Cortex of kidney (tissue), 1 donor: ENCODE data around the gene LENG8.

Source experiments
- DNase-seq: peaks from one replicate; lab custom pipeline; 2025; lab: John Stamatoyannopoulos, UW

LENG8 gene

DNA sequence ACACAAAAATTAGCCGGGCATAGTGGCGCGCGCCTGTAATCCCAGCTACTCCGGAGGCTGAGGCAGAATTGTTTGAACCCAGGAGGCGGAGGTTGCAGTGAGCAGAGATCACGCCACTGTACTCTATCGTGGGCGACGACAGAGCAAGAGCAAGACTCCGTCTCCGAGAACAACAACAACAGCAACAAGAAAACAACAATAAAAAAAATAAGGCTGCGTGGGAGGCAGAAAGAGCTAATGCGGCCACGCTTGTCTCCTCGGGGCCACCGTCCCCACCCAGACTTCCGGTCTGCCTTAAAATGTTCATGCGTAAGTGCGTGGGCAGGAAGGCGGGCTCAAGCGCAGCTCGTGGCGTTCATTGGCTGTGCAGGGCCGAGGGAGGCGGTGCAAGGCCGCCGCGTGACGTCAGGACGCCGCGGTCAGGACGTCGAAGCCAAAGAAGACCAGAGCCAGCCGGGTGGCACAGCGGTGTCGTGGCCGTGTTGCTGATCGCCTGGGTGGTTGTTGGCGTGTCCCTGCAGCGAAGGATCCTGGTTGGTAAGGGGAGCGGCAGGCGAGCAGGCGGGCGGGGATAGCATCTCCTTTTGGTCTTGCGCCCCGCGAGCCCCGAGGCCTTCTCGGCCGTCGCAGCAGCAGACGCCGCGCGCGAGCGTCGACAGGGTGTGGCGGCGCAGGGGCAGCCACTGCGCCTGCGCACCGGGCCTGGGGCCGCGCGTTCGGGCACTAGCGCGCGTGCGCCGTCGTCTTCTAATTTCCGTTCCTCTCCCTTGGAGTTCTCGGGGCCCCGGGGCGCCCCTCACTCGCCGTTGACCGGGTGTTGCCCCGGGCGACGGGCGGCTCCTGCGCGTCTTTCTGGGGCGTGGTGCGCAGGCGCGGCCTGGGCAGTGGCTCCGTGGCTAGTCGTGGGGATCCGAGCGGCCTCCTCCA is at the start of gene LENG8:
Gene LENG8, plus strand, starts transcription at position 426 of the 927 bp plus-strand sequence. CDS start 2,146 bp downstream, outside the sequence.
- DNase-seq = no peak

DNA sequence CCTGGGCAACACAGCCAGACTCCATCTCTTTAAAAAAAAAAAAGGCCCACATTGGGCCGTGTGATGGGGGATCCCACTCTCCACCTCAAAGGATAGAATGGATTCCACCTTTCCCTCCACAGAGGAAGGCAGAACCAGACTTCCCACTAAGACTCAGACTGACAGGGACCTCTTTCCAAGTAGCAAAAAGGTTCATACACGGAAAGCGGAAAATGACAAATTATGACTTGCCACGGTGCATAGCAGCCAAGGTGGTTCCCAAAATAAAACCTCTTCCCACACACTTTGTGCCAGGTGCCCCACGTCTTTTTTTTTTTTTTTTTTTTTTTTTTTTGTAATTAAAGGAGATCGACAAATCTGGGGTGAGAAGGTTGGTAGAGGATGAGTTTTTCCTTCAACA is 48.1 kb upstream of the LENG8 start:
- no peak for DNase-seq

DNA sequence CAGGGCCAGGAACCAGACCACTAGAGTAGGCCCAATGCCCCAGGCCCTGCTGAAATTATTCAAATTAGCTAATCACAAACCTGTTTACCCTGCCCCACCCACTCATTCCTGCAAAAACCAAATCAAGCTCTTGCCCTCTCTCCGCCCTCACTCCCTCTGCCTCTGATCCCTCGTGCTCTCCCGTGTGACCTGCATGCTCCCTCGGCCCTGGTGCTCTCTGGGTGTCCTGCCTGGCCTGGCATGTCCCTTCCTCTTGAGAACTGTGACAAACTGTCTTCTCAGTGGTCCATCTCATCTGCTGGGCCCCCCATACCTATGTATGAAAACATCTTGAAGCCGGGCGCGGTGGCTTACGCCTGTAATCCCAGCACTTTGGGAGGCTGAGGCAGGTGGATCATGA is 45.9 kb upstream of the LENG8 start:
- DNase-seq = no peak

DNA sequence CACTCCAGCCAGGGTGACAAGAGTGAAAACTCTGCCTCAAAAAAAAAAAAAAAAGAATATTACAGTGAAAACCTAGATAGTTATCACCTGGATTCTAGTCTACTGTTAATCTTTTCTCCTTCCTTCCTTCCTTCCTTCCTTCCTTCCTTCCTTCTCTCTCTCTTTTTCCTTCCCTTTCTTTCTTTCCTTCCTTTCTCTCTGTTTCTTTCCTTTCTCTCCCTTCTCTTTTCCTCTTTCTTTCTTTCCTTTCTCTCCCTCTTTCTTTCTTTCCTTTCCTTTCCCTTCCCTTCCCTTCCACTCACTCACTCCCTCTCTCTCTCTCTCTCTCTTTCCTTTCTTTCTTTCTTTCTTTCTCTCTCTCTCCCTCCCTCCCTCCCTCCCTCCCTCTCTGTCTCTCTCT is 43.4 kb upstream of the LENG8 start:
- DNase-seq = no peak

DNA sequence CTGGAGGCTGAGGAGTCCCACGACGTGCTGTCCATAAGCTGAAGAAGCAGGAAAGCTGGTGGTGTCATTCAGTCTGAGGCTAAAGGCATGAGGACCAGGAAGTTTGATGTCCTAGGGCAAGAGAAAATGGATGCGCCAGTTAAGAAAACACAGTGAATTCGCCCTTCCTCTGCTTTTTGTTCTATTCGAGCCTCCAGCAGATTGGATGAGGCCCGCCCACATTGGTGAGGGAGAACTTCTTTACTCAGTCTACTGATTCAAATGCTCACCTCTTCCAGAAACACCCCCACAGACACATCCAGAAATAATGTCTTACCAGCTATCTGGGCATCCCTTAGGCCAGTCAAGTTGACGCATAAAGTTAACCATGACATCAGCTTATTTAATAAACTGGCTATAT is 41.2 kb upstream of the LENG8 start:
- DNase-seq = no peak

DNA sequence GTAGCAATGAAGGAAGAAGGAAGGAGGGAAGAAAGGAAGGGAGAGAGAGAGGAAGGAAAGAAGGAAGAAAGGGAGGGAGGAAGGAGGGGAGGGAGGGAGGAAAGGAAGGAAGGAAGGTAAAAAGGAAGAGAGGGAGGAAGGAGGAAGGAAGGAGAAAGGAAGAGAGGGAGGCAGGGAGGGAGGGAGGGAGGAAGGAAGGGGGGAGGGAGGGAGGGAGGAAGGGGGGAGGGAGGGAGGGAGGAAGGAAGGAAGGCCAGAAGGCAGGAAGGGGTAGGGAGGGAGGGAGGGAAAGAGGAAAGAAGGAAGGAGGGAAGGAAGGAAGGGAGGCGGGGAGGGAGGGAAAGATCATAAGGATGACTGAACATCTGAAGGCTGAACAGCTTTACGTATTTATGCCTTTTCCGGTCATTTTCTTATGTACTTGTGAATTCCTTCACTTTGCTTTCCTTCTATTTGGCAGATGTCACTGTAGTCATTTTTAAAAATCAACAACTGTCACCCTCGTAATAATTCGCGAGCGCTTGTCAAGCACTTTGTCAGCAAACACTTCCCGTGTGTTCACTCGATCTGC is 40.5 kb upstream of the LENG8 start:
- DNase-seq = no peak

DNA sequence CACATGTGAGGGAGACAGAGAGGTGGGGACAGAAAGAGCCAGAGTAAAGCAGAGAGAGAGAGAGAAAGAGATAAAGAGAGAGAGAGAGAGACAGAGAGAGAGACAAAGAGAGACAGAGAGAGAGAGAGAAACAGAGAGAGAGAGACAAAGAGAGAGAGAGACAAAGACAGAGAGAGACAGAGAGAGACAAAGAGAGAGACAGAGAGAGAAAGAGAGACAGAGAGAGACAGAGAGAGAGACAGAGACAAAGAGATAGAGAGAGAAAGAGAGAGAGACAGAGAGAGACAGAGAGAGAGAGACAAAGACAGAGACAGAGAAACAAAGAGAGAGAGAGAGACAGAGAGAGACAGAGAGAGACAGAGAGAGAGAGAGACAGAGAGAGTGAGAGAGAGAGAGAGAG is 38.0 kb upstream of the LENG8 start:
- DNase-seq = no peak

DNA sequence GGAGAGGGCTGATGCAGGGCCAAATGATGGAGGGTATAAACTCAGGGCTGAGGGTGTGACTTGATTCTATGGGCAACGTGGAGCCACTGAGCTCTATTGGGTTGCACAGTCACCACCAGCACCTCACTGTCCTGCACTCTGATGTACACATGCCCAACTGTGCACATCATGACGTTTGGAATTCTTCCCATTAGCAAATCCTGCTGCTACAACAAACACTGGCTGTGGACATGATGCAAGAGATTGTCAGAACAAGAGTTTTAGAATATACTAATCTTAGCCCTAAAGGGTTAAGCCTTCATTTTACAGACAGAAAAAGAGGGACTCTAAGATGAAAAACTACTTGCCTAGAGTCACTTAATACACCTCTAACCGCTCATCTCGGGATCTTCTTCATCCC is 36.1 kb upstream of the LENG8 start:
- no peak for DNase-seq

DNA sequence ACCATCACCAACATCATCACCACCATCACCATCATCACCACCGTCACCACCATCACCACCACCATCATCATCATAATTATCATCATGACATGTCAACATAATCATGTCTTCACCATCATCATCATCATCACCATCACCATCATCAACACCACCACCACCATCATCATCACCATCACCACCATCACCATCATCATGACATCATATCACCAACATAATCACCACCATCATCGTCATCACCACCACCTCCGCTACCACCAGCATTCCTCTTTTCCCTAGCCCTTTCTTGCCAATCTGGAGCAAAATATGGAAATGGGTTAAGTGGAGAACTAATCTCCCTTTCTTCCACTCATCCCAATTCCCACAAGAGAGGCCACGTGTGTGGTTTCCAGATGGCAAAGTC is 34.8 kb upstream of the LENG8 start:
- DNase-seq = no peak

DNA sequence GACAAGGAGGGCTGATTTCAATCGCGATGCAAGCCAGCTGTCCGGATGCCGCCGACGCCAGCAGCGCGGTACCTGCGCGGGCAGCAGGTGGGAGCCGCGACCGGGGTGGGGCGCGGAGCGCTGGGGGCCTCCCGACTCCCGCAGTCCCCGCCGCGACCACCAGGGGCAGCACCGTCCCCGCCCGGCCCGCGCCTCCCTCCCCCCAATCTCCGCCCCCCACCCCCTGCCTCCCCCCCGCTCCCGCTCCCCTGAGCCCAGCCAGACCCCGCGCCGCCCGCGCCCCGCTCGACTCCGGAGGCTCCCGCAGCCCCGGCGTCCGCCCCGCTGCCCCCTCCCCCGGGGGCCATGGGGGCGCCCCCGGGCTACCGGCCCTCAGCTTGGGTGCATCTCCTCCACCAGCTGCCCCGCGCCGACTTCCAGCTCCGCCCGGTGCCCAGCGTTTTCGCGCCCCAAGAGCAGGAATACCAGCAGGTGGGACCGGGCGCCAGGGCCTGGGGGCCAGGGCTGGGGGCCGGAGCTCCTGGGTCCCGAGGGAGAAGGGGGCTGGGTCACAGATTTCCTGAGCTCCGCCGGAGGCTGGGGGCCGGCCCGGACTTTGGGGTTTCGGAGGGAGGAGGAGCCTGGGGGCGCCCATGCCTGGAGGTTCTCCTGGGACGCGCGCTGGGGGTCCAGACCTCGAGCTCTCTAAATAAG is 33.6 kb upstream of the LENG8 start, which contains the start of gene TTYH1:
Gene TTYH1, plus strand, starts transcription at position 257 of the 693 bp plus-strand sequence. Its CDS starts 89 bp downstream, at position 346.
- DNase-seq = no peak

DNA sequence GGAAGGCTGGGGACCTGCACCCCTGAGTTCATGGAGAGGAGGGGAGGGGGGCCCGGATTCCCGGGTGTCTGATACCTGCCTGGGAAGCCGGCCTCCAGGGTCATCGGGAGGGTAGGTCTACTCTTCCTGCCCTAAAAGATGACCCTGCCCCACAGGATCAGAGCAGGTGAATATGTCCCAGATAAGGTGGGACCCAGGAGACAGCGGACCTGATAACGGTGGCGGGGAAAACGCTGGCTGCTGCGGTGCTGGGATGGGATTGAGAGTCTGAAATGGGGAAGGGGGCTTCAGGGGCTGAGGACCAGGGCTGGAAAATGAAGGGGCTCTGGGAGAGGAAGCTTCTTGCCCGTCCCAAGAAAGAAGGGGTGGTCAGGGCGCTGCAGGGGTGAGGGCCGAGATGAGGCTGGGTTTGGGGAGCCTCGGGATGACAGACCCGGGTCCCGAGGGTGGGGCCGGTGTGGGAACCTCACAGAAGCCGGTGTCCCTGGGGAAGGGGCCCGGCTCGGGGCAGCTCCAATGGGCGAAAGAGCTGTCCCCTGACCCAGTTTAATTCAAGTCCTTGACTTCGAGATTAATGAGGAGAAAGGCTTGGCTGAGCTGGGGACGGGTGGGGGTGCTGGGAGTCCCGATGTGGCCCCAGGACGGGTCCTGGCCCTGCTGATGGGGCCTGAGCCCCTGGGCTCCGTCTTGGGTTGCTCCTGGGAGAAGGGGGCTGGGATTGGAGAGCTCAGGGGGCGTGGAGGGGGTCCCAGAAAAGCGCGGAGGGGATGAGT is 32.9 kb upstream of the LENG8 start:
- DNase-seq = no peak

DNA sequence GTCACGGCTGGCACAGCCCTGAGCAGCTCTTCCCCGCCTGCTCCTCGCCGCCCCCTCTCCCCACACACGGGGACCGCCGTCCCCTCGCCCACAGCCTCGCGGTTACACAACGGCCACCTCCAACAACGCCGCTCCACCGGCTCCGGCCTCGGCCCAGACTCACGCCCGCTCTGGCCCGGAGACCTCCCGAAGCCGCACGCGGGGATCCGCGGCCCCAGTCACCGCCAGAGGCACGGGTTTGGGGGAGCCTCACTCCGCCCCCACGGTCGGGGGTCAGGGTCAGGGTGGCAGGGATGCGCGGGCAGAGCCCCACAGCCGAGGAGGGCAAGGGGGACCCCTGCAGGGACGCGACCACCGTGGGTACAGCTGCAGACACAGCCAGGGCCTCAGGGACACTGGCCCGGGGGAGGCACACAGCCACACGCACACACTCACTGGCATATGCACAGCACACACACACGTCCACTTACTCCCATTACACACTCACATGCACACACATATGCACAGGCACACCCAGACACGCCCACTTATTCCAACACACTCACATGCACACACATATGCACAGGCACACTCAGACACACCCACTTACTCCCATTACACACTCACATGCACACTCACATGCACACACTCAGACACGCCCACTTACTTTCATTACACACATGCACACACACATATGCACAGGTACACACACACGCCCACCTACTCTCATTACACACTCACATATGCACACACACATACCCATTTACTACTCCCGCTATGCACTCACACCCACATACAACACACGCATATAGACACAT is 32.1 kb upstream of the LENG8 start:
- DNase-seq = no peak

DNA sequence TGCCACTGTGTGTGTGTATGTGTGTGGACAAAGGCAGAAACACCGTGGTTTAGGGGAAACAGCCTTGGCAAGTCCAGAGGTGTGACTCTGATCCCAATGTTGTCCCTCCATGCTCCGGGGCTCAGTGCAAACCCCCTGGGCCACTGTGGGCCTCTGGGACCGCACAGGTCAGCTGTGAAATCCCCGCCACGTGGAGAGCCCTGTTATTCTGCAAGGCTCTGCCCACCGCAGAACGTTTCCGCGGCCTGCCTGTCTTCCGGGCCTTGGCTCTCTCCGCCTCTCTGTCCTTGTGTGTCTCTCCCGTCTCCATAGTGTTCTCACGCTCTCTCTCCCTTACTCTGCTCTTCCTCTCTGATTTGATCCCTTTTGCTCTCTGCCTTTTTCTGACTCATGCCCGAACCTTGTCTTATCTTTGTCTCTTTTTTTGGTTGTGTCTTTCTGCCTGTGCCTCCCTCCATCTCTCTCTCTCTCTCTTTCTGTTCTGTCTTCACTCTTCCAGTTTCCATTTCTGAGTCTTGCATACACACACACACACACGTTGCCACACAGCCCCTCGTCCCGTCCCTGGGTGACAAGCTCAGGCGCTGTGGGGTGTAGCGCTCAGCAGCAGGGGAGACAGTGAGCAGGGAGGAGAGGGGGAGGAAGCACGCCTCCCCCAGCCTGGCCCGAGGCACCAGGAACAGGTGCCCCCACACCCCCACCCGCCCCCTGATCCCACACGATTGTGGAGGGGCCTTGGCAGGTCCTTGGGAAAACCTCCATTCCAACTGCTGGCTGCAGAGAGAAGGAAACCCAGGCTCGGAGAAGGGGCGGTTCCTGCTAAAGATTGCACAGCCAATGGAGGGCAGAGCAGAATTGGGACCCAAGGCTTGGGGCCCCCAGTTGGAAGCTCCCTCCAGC is 30.7 kb upstream of the LENG8 start:
- no peak for DNase-seq

DNA sequence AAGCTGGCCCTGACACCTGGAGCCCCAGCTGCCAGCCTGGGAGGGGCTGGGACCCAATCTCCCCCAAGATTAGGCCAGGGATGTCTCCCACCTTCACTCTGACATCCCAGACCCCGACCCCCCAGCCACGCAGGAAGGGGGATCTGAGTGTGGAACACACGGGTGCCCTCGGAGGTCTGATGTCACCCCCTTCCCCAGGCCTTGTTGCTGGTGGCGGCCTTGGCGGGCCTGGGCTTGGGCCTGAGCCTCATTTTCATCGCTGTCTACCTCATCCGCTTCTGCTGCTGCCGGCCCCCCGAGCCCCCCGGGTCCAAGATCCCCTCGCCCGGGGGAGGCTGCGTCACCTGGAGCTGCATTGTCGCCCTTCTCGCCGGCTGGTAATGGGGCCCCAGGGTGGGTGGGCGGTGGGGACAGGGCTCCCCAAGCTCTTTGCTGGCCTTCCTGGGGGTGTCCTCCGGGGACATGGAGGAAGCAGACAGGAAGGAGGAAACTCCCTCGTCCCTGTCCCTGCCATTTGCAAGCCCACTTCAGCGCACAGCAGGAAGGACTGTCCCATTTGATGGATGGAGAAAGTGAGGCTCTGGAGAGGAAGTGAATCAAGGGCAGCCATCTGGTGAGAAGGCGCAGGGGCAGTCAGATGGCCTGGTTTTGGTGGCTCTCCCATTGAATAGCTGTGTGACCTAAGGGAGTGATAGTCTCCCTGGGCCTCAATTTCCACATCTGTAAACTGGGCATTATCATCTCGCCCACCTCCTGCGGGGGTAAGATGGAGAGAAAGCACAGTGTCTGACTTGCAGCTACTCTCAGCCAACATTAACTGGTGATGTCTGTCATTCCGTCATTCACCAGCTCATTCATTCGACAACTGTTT is 29.8 kb upstream of the LENG8 start:
- DNase-seq = no peak

DNA sequence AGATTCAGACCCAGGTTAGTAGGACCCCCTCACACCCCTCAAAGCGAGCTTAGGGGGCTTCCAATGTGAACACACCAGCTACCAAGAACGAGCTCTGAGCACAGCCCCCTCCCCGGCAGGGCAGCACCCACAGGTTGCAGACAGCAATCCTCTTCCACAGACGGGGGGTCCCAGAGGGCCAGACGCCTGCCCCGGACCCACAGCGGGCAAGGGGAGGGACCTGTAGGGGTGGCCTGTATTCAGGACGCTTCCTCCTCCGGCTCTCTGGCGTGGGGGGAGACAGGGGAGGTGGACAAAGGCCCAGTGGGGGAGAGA is 29.0 kb upstream of the LENG8 start:
- no peak for DNase-seq

DNA sequence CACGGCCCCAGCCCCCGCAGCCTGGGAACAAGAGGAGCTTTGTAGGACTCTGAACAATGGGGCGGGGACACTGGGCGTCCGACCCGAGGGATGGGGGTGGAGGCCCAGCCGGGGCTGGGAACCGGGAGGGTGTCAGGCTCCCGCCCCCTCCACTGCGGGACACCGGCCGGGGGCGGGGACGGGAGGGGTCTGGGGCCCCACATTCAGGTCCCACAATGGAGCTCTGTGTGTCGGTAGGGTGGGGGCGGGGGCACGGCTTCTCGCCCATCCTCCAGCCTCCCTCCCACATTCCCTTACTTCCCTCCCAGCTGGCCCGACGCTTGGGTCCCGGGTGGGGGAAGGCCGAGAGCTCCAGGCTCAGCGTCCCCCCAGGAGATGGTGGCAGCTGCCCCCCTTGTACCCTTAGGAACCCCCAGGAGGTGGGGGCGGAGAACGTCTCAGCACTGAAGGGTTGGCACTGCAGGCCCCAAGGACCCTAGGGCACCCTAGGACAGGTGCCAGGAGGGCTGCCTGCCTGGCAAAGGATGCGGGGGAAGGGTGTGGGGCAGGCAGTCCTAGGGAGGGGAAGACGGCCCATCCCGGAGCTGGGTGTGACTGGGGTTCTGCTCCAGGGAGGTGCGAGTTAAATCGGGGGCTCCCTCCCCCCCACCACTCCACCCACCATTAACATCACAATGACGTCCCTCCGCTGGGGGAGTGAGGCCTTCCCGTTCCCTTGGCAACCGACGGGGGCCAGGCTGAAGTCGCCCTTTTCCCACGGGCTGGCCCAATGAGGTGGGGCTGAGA is 28.4 kb upstream of the LENG8 start:
- no peak for DNase-seq

DNA sequence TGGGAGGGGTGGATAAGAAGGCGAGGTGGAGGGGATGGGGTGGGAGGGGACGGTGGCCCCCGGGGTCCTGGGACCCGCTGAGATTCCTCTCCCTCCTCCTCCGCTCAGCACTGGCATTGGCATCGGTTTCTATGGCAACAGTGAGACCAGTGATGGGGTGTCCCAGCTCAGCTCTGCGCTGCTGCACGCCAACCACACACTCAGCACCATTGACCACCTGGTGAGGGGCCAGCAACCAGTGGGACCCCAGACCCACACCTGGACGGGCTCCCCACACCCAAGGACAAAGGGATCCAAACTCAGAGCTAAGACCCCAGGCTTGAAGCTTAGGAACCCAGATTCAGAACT is 27.9 kb upstream of the LENG8 start:
- no peak for DNase-seq

DNA sequence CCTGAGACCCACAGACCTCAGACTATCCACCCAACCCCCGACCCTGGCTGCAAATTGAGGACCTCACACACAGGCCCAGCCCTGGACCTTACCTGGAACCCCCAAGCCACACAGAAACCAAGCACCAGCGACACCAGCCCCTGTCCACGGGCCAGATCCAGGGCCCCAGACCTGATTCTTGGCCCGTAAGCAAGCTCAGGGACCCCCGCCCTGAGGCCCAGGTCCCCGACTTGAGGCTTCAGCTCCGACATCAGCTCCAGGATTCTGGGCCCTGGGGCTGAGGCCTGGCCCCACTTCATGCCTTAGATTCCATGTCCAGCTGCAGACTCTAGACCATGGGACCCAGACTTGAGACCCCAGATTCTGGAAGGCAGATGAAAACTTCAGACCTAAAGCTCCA is 27.5 kb upstream of the LENG8 start:
- no peak for DNase-seq

DNA sequence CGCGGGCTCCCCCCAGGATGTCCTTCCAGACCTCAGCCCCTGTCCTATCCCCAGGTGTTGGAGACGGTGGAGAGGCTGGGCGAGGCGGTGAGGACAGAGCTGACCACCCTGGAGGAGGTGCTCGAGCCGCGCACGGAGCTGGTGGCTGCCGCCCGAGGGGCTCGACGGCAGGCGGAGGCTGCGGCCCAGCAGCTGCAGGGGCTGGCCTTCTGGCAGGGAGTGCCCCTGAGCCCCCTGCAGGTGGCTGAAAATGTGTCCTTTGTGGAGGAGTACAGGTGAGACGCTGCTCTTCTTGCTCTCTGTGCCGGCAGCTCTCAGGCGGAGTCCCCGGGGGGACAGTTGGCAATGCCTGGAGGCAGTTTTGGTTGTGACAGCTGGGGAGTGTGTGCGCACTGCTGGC is 26.9 kb upstream of the LENG8 start:
- DNase-seq = no peak
